GM18909 (cell line): ENCODE measurements around the gene INTS6.
"Not testable (repeated sequence)": the region's sequence is repeated elsewhere in the genome, so short reads cannot be mapped to it uniquely, and the experiment has no call there.

Experiments
- ATAC-seq: cut with Tn5 transposase; IDR thresholded peaks from one replicate; pipeline ENCODE4 v1.9.1; 2021; ENCODE audit warnings: mild to moderate bottlenecking; ENCODE audit not compliant: unreplicated experiment, poor library complexity

The INTS6 gene

GRCh38 chr13:51417716-51418115, 35.1 kb downstream of the INTS6 start:
- no peak for ATAC-seq

GRCh38 chr13:51416107-51416506, 36.7 kb downstream of the INTS6 start:
- ATAC-seq = peak; percentile 58

- not testable (repeated sequence) for ATAC-seq
Measured at GRCh38 chr13:51415339-51415738, 37.5 kb downstream of the INTS6 start.

DNA sequence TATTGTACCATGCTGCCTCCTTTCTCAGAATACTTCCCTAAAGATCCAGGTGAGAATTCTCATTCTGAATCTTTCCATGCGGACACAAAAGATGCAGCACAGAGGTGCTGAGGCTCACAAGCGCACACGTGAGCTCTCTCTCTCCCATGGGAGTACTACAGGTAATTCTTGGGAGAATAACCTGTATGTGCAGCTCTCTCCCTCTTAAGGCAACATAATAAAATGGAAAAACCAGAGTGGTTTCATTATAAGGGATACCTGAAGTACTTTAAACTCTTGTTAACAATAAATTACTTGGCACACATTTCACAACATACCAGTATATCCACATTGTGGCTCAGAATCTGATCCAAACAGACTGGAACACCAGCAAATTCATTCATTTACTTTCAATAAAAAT, 40.4 kb downstream of the INTS6 start:
- no peak for ATAC-seq

GRCh38 chr13:51405176-51405575, 47.7 kb downstream of the INTS6 start:
- ATAC-seq = no peak

DNA sequence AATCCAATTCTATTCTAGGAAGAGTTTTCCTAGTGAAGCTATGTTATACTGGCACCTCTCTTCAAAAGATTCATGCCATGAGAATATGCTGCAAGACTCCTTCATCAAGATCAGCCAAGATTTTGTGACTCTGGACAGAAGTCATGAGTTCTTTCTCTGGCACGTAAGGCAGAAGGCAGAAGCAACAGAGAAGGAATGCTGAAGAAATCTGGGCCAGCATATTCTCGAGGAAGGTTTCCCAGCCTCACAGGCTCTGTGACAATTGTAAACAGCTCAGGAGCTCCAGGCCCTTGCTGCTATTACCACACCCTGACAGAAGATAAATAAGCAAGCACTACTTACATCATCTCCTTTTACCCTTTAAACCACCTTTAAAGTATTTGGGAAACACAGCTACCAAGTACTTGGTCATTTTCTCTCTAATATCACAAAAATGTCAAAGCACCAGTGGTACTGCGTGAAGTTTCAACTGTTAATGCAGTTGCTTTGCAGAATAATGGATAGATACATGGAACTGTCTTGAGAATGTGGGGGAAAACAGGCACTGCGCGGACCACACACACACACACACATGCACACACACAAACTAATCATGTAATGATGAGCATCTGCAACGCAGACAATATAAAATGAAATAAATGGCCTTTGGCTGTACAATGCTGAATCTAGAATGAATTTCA, 55.4 kb downstream of the INTS6 start:
- ATAC-seq = no peak

DNA sequence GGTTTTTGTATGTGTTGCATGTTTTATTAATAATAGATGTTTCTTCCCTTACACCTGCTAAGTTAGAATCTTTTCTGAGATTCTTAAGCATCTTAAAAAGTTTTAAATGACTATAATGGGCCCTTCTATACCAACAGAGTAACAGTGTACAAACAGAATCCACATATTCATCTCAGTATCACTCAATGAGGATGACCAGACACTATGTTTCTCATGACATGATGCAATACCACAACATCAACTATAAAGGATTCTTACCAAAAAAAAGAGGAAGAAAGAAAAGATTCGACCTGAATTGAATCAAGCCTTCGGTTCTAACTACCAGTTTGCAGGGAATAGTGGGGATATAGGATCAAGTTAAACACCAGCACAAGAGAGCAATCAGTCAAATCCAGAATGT, 56.5 kb downstream of the INTS6 start:
- peak; percentile 57 for ATAC-seq

GRCh38 chr13:51394724-51395123, 58.1 kb downstream of the INTS6 start:
- no peak for ATAC-seq

DNA sequence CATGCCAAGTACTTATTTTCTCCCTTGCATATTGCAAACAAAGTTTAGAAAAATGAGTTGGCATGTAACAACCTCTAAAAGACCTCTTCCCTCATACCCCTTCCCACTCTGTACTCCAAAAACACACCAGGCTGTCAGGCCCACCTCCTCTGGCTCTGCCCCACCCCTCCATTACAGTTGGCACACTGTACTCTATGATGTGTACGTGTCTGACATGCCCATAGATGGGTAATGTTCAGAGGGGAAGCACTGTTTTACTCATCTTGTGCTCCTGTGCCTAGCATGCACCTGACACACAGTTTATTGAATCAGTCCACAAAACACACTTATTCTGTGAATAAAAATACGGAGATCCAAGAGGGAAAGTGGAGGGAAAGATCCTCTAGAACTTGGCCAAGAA, 67.7 kb downstream of the INTS6 start:
- no peak for ATAC-seq

DNA sequence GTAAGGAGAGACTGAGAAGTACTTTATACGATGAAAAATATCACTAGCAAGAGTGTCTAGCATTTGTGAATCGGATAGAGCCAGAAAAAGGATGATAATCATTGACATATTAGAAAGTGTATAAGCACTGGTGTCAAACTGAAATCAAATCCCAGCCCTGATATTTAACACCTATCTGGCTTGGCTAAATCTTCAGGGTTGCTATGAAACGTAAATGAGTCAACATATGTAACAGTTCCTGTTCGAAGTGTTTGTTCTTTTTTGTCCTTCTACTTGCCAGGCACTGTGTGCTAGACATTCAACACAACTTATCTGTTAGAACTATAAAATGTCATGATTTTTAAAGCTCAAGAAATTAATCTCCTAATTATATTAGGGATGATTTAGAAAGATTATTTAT, 72.6 kb downstream of the INTS6 start:
- no peak for ATAC-seq

- ATAC-seq = no peak
Measured at GRCh38 chr13:51373451-51373850, 79.4 kb downstream of the INTS6 start.

- no peak for ATAC-seq
Measured at GRCh38 chr13:51371768-51372399, 81.0 kb downstream of the INTS6 start.

GRCh38 chr13:51370811-51371210, 82.0 kb downstream of the INTS6 start:
- no peak for ATAC-seq

DNA sequence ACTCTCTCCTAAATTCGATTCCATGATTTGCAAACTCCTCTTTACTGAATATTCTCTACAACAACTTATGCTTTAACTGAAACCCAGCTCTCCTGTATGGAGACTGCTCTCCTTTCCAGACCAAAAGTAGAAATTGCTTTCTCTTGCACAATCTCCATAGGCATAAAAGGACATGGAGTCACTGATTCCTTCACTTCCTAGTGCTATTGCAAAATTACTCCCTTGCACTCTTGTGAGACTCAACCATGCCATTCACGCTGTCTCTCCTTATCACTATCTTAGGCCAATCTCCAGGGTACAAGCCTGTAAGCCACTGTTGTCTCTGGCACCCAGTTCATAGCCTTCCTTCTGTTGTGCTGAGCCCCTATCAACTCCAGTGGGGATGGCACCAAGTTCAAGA, 82.7 kb downstream of the INTS6 start:
- ATAC-seq = no peak

DNA sequence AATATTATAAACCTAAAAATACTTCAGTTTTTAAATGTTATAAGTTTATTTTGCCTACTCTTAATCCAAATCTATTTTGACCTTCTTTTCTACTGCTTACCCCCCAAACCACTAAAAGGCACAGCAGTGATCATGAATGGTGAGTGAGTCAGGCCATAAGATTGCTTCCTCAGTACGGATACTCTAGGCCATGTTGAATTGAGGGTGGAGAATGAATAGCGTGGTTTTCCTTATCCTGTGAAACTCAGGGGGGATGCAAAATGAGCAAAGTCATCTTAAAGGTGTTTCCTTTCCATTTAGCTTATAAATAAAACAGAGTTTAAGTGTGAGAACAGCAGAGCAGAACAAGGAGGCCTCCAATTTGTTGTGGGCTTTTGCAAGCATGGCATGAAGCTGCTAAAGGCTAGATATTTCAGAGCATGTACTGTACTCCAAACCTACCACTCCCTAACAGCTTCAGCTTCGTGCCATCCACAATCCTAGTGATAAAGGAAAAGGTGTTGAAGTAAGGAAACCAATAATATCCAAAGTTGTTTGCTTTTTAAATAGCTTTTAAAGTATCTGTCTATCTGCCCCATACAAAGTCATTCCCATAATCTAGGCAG, 88.3 kb downstream of the INTS6 start:
- no peak for ATAC-seq

GRCh38 chr13:51363625-51364024, 89.2 kb downstream of the INTS6 start:
- ATAC-seq = no peak

- no peak for ATAC-seq
Measured at GRCh38 chr13:51361106-51361505, 91.7 kb downstream of the INTS6 start.

GRCh38 chr13:51360489-51360888, 92.3 kb downstream of the INTS6 start:
- ATAC-seq = no peak

DNA sequence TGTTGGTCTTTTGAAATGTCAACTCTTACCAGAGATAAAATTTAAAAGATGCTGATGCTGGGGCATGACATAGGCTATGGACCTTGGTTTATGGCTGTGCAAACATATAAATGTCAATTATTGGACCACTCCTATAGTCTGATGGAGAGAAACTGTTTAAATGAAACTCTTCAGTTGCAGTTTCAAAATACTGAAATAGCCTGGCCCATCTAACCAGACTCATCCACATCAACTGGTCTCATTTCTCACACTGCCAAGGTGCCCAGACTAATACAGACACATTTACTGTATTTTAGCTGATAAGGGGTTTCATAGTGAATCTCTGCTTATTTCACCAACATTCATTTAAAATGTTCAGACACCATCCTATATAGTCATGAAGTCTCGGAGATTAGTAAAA, 93.5 kb downstream of the INTS6 start:
- ATAC-seq = no peak

- ATAC-seq = no peak
Measured at GRCh38 chr13:51357928-51358595, 94.8 kb downstream of the INTS6 start.

- ATAC-seq = no peak
Measured at GRCh38 chr13:51355217-51355616, 97.6 kb downstream of the INTS6 start.
